ENCODE results near the gene PPP4R4. TPM values are rescaled to one million over a fixed set of nuclear protein-coding genes. Genes with fewer than 3 reads are reported as not detected.

The PPP4R4 gene
- total RNA-seq, 6 experiments from 2014 or later = 0.05 to 0.14 TPM; not detected in 4

DNA sequence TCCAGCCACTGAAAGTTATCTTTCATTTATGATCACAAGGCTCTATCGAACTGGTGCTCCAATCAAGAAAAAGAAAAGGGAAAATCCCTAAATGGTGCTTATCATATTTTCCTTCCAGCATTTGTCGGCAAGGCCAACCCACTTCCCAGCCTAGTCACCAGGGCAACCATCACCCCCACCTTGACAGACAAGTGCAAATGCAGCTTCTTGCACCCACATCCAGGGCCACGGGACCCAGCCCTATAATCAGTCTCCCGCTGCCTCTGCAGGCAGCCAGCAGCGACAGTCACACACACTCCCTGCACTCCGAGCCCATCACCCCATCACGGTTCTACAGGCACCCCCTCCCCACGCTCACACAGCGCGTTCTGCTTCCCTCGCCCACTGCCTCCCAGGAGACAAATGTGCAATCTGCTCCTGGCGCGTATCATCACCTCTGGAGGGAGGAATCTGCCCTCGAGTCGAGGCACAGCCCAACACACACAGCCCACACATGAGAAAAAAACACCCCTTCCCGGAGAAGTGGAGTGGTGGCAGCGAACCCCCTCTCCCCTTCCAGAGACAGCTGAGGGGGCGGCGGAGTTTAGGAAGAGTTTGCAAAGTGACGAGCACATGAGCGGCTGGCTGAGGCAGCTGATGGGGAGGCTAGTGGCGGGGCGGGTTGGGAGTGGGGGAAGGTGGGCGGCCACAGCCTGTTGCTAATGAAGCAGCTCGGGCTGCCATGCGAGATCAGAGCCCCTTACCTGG, 9.3 kb upstream of the PPP4R4 start:
- H3K27me3 Mint-ChIP-seq (ENCODE audit: insufficient read depth) = peaks cover 17% of the 10 kb centered on the region
- no peaks in the 10 kb centered on the region for H3K4me1 Mint-ChIP-seq (ENCODE audit: low read depth)
- no peaks in the 10 kb centered on the region for H3K9me3 Mint-ChIP-seq
- no peak for DNase-seq
- no peak overlapping the region for H3K27ac Mint-ChIP-seq
- H3K36me3 Mint-ChIP-seq (ENCODE audit: low read depth) = no peaks in the 10 kb centered on the region
- no peak overlapping the region for H3K4me3 Mint-ChIP-seq
- TF ChIP-seq, protein P1, sequence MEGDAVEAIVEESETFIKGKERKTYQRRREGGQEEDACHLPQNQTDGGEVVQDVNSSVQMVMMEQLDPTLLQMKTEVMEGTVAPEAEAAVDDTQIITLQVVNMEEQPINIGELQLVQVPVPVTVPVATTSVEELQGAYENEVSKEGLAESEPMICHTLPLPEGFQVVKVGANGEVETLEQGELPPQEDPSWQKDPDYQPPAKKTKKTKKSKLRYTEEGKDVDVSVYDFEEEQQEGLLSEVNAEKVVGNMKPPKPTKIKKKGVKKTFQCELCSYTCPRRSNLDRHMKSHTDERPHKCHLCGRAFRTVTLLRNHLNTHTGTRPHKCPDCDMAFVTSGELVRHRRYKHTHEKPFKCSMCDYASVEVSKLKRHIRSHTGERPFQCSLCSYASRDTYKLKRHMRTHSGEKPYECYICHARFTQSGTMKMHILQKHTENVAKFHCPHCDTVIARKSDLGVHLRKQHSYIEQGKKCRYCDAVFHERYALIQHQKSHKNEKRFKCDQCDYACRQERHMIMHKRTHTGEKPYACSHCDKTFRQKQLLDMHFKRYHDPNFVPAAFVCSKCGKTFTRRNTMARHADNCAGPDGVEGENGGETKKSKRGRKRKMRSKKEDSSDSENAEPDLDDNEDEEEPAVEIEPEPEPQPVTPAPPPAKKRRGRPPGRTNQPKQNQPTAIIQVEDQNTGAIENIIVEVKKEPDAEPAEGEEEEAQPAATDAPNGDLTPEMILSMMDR (IDR thresholded peaks at IDR 0.05) = no peak

DNA sequence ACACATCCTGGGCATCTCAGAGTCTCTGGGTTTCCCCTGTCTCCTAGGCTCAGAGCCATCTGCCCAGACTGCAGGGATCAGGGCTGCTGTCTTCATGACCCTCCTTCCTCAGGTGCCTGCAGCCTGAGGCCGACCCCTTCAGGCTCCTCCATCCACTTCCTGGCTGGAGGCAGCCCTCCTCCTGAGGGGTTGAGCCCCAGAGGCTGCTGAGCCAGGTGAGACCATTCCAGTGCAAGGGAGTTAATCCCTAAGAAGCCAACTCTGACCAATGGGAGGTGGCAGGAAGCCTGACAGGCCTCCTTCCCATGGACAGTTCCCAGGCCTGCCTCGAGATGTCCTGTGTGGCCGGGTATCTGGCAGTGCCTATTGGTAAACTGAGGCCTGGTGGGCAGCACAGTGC, 8.4 kb upstream of the PPP4R4 start:
- H3K27me3 Mint-ChIP-seq (ENCODE audit: insufficient read depth) = peaks cover 13% of the 10 kb centered on the region

DNA sequence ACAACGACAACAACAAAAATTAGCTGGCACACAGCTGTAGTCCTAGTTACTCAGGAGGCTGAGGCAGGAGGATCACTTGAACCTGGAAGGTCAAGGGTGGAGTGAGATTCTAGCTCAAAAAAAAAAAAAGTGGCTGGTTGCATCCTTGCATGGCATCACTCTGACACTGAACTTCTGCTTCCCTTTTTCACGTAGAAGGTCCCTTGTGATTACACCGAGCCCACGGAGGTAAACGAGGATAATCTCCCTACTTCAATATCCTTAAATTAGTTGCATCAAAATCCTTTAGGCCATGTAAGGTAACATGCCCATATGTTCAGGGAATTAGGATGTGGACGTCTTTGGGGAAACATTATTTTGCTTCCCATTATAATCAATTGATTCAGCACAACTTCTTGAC, 4.0 kb upstream of the PPP4R4 start:
- DNase-seq = no peak
- TF ChIP-seq, protein P1 (IDR thresholded peaks at IDR 0.05) = no peak
- H3K27me3 Mint-ChIP-seq (ENCODE audit: insufficient read depth) = peaks cover 5% of the 10 kb centered on the region
- H3K4me1 Mint-ChIP-seq (ENCODE audit: low read depth) = peaks cover 19% of the 10 kb centered on the region
- H3K27ac Mint-ChIP-seq = no peak overlapping the region
- no peaks in the 10 kb centered on the region for H3K9me3 Mint-ChIP-seq
- H3K4me3 Mint-ChIP-seq = no peak overlapping the region
- H3K36me3 Mint-ChIP-seq (ENCODE audit: low read depth) = no peaks in the 10 kb centered on the region

More for the DNA sequence above, 8.4 kb upstream of the PPP4R4 start:
- TF ChIP-seq, protein P1 (IDR thresholded peaks at IDR 0.05) = no peak
- H3K4me3 Mint-ChIP-seq = no peak overlapping the region
- DNase-seq = no peak
- H3K36me3 Mint-ChIP-seq (ENCODE audit: low read depth) = no peaks in the 10 kb centered on the region
- H3K4me1 Mint-ChIP-seq (ENCODE audit: low read depth) = peaks cover under 1% of the 10 kb centered on the region; the same call in 1 of the 2 replicates
- no peak overlapping the region for H3K27ac Mint-ChIP-seq
- no peaks in the 10 kb centered on the region for H3K9me3 Mint-ChIP-seq

- no peaks in the 10 kb centered on the region for H3K9me3 Mint-ChIP-seq
- H3K36me3 Mint-ChIP-seq (ENCODE audit: low read depth) = no peaks in the 10 kb centered on the region
- H3K27ac Mint-ChIP-seq = peak overlapping the region; percentile 61; the same call in 1 of the 2 replicates
- H3K4me3 Mint-ChIP-seq = no peak overlapping the region; the same call in 1 of the 2 replicates
- peak; percentile 68 for DNase-seq
- H3K27me3 Mint-ChIP-seq (ENCODE audit: insufficient read depth) = peaks cover 12% of the 10 kb centered on the region
- H3K4me1 Mint-ChIP-seq (ENCODE audit: low read depth) = peaks cover 19% of the 10 kb centered on the region
- TF ChIP-seq, protein P1 (IDR thresholded peaks at IDR 0.05) = no peak
Observed at GRCh38 chr14:94171208-94171607, 2.9 kb upstream of the PPP4R4 start.

- Mint-ChIP-seq H3K9me3 (no peaks in the 10 kb centered on the region), H3K27me3 (ENCODE audit: insufficient read depth) (peaks cover 14% of the 10 kb centered on the region), H3K4me3 (no peak overlapping the region; the same call in 1 of the 2 replicates), H3K27ac (no peak overlapping the region), H3K4me1 (ENCODE audit: low read depth) (peaks cover 19% of the 10 kb centered on the region), H3K36me3 (ENCODE audit: low read depth) (no peaks in the 10 kb centered on the region)
- TF ChIP-seq, protein P1 (IDR thresholded peaks at IDR 0.05) = no peak
- DNase-seq = no peak
Observed at GRCh38 chr14:94172545-94172944, 1.6 kb upstream of the PPP4R4 start.
